Endothelial cell of umbilical vein (primary cell): ENCODE data around the gene ITPKC. TPM values are rescaled to one million over a fixed set of nuclear protein-coding genes. Genes with fewer than 3 reads are reported as not detected.

Source experiments
- BruUV-seq: library from RNA; stranded (reverse); fragments of 400-500 nt; replicated peaks from 2 replicates; lab custom pipeline; 2021; lab: Mats Ljungman, UMichigan
- CTCF ChIA-PET: fragments of 300-600, 350-600 bp; sonication (Branson Sonifier 250); formaldehyde crosslinking; loops from one replicate; lab custom pipeline; 2021; ENCODE audit warnings: antibody characterized with exemption, inconsistent platforms; lab: Charles Lee
- POLR2A ChIA-PET: fragments of 300-600, 350-600 bp; sonication (Branson Sonifier 250); formaldehyde crosslinking; loops from one replicate; lab custom pipeline; 2021; ENCODE audit warnings: antibody characterized with exemption, inconsistent platforms; lab: Charles Lee
- DNase-seq: peaks from one replicate; pipeline ENCODE4 v3.0.0-alpha.2; 2011; ENCODE audit warnings: low read depth, low spot score
- FAIRE-seq: peaks from 2 replicates; lab custom pipeline; 2011; peaks lifted over from hg19 to GRCh38; lab: Jason Lieb, UNC
- H2AFZ ChIP-seq: 2 replicates; pipeline ENCODE4 v1.6.0; 2012; ENCODE audit warnings: low read depth, low read length, control low read depth, inconsistent platforms
- H3K27ac ChIP-seq: 2 replicates; pipeline ENCODE4 v1.5.1; 2011; ENCODE audit warnings: low read depth, mild to moderate bottlenecking, control low read depth, low read length, moderate library complexity; ENCODE audit not compliant: insufficient read depth
- H3K27me3 ChIP-seq, 2 experiments: 2 replicates each; pipeline versions ENCODE4 v1.6.0 to v1.6.1; 2011; ENCODE audit warnings: low read length in 2 of 2, mixed read lengths in 1 of 2; ENCODE audit not compliant: control insufficient read depth in 2 of 2, insufficient read depth in 2 of 2
- H3K36me3 ChIP-seq, 2 experiments: 2 replicates in 1 of 2; 3 replicates in 1 of 2; pipeline ENCODE4 v1.5.1; 2011; ENCODE audit warnings: low read length in 2 of 2, mild to moderate bottlenecking in 1 of 2, moderate library complexity in 1 of 2; ENCODE audit not compliant: control insufficient read depth in 2 of 2, insufficient read depth in 2 of 2; ENCODE audit errors: extremely low read depth in 1 of 2
- H3K4me1 ChIP-seq: 3 replicates; pipeline ENCODE4 v1.5.1; 2011; ENCODE audit warnings: mild to moderate bottlenecking, low read length; ENCODE audit not compliant: control insufficient read depth, insufficient read depth; ENCODE audit errors: extremely low read depth
- H3K4me2 ChIP-seq: 2 replicates; pipeline ENCODE4 v1.6.1; 2011; ENCODE audit warnings: low read length, control low read depth, mixed read lengths; ENCODE audit not compliant: insufficient read depth
- H3K4me3 ChIP-seq, 3 experiments: fragments of 200-600 bp in 1 of 3; sonication (generic), shearing (Covaris generic) in 1 of 3; replicated peaks in 1 of 3; 2 replicates each; pipeline ENCODE4 v1.5.1; 2011 to 2016; ENCODE audit warnings: control low read depth in 3 of 3, low read length in 3 of 3, mild to moderate bottlenecking in 2 of 3, inconsistent platforms in 1 of 3, low read depth in 1 of 3, moderate library complexity in 1 of 3; ENCODE audit not compliant: insufficient read depth in 1 of 3
- H3K79me2 ChIP-seq: 2 replicates; pipeline ENCODE4 v1.6.0; 2012; ENCODE audit warnings: low read length, inconsistent platforms; ENCODE audit not compliant: control insufficient read depth, insufficient read depth
- H3K9ac ChIP-seq: replicated peaks from 2 replicates; pipeline ENCODE3; 2011; ENCODE audit warnings: low read length, control low read depth; ENCODE audit not compliant: insufficient read depth; ENCODE audit errors: extremely low read depth
- H3K9me1 ChIP-seq: replicated peaks from 3 replicates; pipeline ENCODE4 v1.6.0; 2011; ENCODE audit warnings: mild to moderate bottlenecking, low read length; ENCODE audit not compliant: control insufficient read depth, insufficient read depth; ENCODE audit errors: extremely low read depth
- H3K9me3 ChIP-seq: replicated peaks from 2 replicates; pipeline ENCODE4 v1.5.1; 2012; ENCODE audit warnings: low read length, inconsistent platforms; ENCODE audit not compliant: control insufficient read depth, insufficient read depth
- H4K20me1 ChIP-seq: replicated peaks from 2 replicates; pipeline ENCODE3; 2011; ENCODE audit warnings: mild to moderate bottlenecking, low read length; ENCODE audit not compliant: control insufficient read depth, insufficient read depth; ENCODE audit errors: extremely low read depth
- EZH2 ChIP-seq: IDR thresholded peaks from 2 replicates; pipeline ENCODE4 v1.6.1; 2012; ENCODE audit warnings: borderline replicate concordance, low read depth, mild to moderate bottlenecking, moderate library complexity, low read length, inconsistent platforms; ENCODE audit not compliant: severe bottlenecking
- FOS ChIP-seq: IDR thresholded peaks from 2 replicates; pipeline ENCODE4 v1.6.1; 2011; ENCODE audit warnings: mild to moderate bottlenecking, low read length, moderate library complexity, borderline replicate concordance; ENCODE audit not compliant: insufficient read depth
- GATA2 ChIP-seq: IDR thresholded peaks from 2 replicates; pipeline ENCODE4 v1.7.0; 2011; ENCODE audit warnings: low read depth, mild to moderate bottlenecking, moderate library complexity, mixed read lengths, low read length; ENCODE audit not compliant: insufficient read length, insufficient read depth
- JUN ChIP-seq: IDR thresholded peaks from 2 replicates; pipeline ENCODE4 v1.6.1; 2011; ENCODE audit warnings: borderline replicate concordance, low read depth; ENCODE audit not compliant: insufficient read length, insufficient read depth
- MYC ChIP-seq: IDR thresholded peaks from one replicate; pipeline ENCODE4 v1.6.1; 2011; ENCODE audit warnings: mild to moderate bottlenecking, low read depth, low read length
- POLR2A ChIP-seq: IDR thresholded peaks from 2 replicates; pipeline ENCODE4 v1.6.1; 2012; ENCODE audit warnings: low read depth, mild to moderate bottlenecking, control low read depth, low read length
- POLR2AphosphoS5 ChIP-seq: IDR thresholded peaks from 2 replicates; pipeline ENCODE4 v1.6.1; 2012; ENCODE audit warnings: low read depth, mild to moderate bottlenecking, control low read depth, low read length, moderate library complexity; ENCODE audit not compliant: insufficient read depth
- dilution Hi-C: fragments of 300-500 bp; cut with MboI; formaldehyde crosslinking; loops from one replicate; pipeline ENCODE4 v1.15.0; 2019; ENCODE audit warnings: low sequenced_read_pairs; ENCODE audit not compliant: extremely low pct_ligation_motif_present
- intact Hi-C: fragments of 100-400 bp; cut with micrococcal nuclease; formaldehyde crosslinking; loops from one replicate; pipeline ENCODE4 v1.10.0; 2022
- polyA plus RNA-seq, 4 experiments: library from polyadenylated mRNA; depleted of rRNA in 3 of 4; stranded (reverse) in 3 of 4; unstranded in 1 of 4; fragments of >200 nt; gene quantifications; 2 replicates each; pipeline versions ENCODE4 v1.2.1 to v1.2.3, GENCODE V29; 2011 to 2012; ENCODE audit warnings: missing spikeins in 1 of 4
- total RNA-seq: library from RNA; stranded (reverse); gene quantifications from 2 replicates; pipeline ENCODE4 v1.2.3, GENCODE V29; 2021
- TF ChIP-seq, protein P1 (sequence below): IDR thresholded peaks from 2 replicates; pipeline ENCODE4 v1.6.1; 2011; ENCODE audit not compliant: insufficient read depth, insufficient read length
- TF ChIP-seq, protein P2 (sequence below), 2 donors: IDR thresholded peaks; 1 replicate in 1 of 2; 2 replicates in 1 of 2; pipeline ENCODE4 v1.5.1; 2011; ENCODE audit warnings: low read length in 2 of 2, mild to moderate bottlenecking in 2 of 2, moderate library complexity in 2 of 2, control low read depth in 1 of 2, inconsistent platforms in 1 of 2, low read depth in 1 of 2; ENCODE audit not compliant: insufficient read depth in 1 of 2; ENCODE audit errors: extremely low read depth in 1 of 2

ITPKC gene
- total and polyA plus RNA-seq, 2 donors (not counting 3 experiments of a cell fraction or from before 2014, with no cell fraction given), result 7.3 to 16.1 TPM

DNA sequence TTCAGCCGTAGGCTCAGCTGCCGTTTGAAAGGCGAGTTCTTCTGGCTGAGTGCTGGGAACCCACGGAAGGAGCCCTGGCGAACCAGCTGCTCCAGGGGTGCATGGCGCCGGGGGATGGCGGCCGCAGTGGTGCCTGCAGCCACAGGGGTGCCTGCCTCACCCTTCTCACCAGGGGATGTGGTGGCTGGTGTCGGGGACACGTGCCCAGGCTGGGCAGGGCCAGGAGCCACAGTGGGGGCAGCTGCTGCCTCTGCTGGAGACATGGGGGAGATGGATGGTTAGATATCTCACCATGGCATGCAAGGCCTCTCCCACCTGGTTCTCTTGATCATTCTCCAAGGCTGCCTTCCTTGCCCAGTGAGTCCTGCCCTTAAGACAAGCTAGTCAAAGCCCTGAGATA, 43.5 kb upstream of the ITPKC start:
- H3K9me1 ChIP-seq, result no peaks in the 10 kb centered on the region
- no peak overlapping the region for H3K4me3 ChIP-seq
- H3K4me2 ChIP-seq, result no peak overlapping the region
- H3K36me3 ChIP-seq, result peaks cover 28 to 60% of the 10 kb centered on the region in 2 experiments
- DNase-seq (no peak), FAIRE-seq (no peak)
- H4K20me1 ChIP-seq, result no peaks in the 10 kb centered on the region
- H3K9ac ChIP-seq, result no peak overlapping the region
- H3K9me3 ChIP-seq, result no peaks in the 10 kb centered on the region
- no peak overlapping the region for H2AFZ ChIP-seq
- H3K27ac ChIP-seq, result no peak overlapping the region
- CTCF ChIA-PET, result interaction anchor here (1.7 kb wide), 1 partner anchor 10 kb away, joined by 6 read pairs; no protein-coding TSS in a partner anchor
- H3K4me1 ChIP-seq, result no peaks in the 10 kb centered on the region
- intact Hi-C loops, result no loop called here
- no peak for TF ChIP-seq GATA2
- TF ChIP-seq MYC, result no peak
- no peak for TF ChIP-seq EZH2
- TF ChIP-seq POLR2A, result no peak
- no peak for TF ChIP-seq POLR2AphosphoS5
- TF ChIP-seq FOS, result no peak
- no peak for TF ChIP-seq JUN
- TF ChIP-seq, protein P1, sequence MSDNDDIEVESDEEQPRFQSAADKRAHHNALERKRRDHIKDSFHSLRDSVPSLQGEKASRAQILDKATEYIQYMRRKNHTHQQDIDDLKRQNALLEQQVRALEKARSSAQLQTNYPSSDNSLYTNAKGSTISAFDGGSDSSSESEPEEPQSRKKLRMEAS, result no peak
- TF ChIP-seq, protein P2, sequence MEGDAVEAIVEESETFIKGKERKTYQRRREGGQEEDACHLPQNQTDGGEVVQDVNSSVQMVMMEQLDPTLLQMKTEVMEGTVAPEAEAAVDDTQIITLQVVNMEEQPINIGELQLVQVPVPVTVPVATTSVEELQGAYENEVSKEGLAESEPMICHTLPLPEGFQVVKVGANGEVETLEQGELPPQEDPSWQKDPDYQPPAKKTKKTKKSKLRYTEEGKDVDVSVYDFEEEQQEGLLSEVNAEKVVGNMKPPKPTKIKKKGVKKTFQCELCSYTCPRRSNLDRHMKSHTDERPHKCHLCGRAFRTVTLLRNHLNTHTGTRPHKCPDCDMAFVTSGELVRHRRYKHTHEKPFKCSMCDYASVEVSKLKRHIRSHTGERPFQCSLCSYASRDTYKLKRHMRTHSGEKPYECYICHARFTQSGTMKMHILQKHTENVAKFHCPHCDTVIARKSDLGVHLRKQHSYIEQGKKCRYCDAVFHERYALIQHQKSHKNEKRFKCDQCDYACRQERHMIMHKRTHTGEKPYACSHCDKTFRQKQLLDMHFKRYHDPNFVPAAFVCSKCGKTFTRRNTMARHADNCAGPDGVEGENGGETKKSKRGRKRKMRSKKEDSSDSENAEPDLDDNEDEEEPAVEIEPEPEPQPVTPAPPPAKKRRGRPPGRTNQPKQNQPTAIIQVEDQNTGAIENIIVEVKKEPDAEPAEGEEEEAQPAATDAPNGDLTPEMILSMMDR (IDR thresholded peaks at IDR 0.05; ENCODE audit: extremely low read depth in 1 of 2, insufficient read depth in 1 of 2, low read depth in 1 of 2, low read length in 2 of 2), result no peak
- POLR2A ChIA-PET, result no interaction called here
- no TSS peak for BruUV-seq
- no peaks in the 10 kb centered on the region for H3K79me2 ChIP-seq
- no peaks in the 10 kb centered on the region for H3K27me3 ChIP-seq
- dilution Hi-C loops, result no loop called here
